ENCODE measurements around the gene RNASE13.

- no peak for TF ChIP-seq CTCF (conservative IDR thresholded peaks at IDR 0.05; ENCODE audit: low read length)
- TF ChIP-seq EZH2phosphoT487 (IDR thresholded peaks at IDR 0.05; ENCODE audit: borderline replicate concordance, low read depth, low read length) = no peak
Measured at GRCh38 chr14:21030531-21030930, 4.1 kb downstream of the RNASE13 start.
